ENCODE measurements around the gene ZNF827.

Gene ZNF827

DNA sequence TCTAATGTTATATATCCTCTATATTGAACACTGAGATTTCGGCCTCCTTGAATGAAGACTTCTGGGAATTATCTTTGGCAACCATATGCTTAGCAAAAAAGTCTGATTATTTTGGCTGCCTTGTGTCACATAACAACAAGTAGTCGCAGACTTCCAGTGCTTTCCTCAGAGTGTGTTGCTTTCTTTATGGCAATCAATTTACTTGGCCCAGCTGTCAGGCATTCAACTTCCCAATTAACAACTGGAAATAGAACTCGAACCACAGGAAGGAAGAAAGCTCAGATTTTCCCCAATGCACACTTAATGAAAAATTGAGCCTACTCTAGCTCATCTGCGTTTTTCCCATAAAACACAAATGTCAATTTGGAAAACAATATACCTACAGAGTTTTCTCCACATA, 71.6 kb downstream of the ZNF827 start:
- TF ChIP-seq, protein P1, sequence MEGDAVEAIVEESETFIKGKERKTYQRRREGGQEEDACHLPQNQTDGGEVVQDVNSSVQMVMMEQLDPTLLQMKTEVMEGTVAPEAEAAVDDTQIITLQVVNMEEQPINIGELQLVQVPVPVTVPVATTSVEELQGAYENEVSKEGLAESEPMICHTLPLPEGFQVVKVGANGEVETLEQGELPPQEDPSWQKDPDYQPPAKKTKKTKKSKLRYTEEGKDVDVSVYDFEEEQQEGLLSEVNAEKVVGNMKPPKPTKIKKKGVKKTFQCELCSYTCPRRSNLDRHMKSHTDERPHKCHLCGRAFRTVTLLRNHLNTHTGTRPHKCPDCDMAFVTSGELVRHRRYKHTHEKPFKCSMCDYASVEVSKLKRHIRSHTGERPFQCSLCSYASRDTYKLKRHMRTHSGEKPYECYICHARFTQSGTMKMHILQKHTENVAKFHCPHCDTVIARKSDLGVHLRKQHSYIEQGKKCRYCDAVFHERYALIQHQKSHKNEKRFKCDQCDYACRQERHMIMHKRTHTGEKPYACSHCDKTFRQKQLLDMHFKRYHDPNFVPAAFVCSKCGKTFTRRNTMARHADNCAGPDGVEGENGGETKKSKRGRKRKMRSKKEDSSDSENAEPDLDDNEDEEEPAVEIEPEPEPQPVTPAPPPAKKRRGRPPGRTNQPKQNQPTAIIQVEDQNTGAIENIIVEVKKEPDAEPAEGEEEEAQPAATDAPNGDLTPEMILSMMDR (IDR thresholded peaks at IDR 0.05; ENCODE audit: control extremely low read depth, extremely low read depth, low read depth, missing control alignments): no peak
- ChIA-PET CTCF (interaction anchor here (0.6 to 3.8 kb wide), 9 partner anchors 10 to 222 kb away, joined by 3 to 13 read pairs (median 4); no protein-coding TSS in a partner anchor), POLR2A (no interaction called here)
- no peak for DNase-seq (ENCODE audit: extremely low spot score)

DNA sequence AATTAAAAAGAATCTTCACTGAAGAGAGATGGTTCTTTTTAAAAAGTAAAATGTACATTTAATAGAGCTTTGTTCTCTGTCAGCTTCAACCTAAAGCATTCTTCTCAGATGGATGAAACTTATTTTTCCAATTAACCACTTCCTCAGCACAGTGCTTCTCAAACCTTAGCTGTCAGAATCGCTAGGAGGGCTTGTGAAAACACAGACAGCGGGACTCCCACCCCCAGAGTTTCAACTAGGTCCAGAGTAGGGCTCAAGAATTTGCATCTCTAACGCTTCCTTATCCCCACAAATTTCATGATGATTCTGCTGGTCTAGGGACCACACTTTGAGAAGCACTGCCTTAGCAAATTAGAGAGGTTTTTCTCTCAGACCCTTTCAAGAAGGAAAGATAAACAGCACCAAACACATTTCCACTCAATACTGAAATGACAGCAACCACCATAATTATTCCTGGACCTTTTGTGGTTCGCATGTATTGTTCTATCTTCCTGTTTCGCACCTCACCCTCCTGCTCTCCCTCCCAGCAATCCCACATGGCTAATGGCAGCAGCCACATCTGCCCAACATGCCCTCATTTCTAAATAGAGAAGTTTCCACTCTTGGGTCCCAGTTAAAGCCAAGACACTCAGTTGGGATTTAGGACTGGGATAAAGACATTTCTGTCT, 73.2 kb downstream of the ZNF827 start:
- TF ChIP-seq, protein P1 (IDR thresholded peaks at IDR 0.05; ENCODE audit: control extremely low read depth, extremely low read depth, low read depth, missing control alignments): no peak
- ChIA-PET CTCF (interaction anchor here (1.0 to 3.8 kb wide), 8 partner anchors 10 to 31 kb away, joined by 3 to 13 read pairs (median 6); no protein-coding TSS in a partner anchor), POLR2A (no interaction called here)
- DNase-seq (ENCODE audit: extremely low spot score): no peak

DNA sequence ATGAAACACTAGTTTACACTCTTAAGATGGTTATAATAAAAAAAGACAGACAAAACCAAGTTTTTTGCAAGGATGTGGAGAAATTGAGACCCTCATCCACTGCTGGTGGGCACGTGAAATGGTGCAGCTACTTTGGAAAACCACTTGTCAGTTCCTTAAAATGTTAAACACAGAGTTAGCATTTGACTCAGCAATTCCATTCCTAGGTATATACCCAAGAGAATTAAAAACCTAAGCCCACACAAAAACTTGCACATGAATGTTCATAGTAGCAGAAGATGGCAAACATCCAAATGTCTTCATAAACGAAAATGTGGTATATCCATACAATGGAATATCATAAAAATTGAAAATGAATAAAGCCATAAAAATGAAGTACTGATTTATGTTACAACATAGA, 75.4 kb downstream of the ZNF827 start:
- POLR2A ChIA-PET: no interaction called here
- no peak for DNase-seq (ENCODE audit: extremely low spot score)
- CTCF ChIA-PET: interaction anchor here (1.0 to 2.2 kb wide), 2 partner anchors 33 kb away, joined by 3 to 7 read pairs; no protein-coding TSS in a partner anchor
- TF ChIP-seq, protein P1 (IDR thresholded peaks at IDR 0.05; ENCODE audit: control extremely low read depth, extremely low read depth, low read depth, missing control alignments): no peak

DNA sequence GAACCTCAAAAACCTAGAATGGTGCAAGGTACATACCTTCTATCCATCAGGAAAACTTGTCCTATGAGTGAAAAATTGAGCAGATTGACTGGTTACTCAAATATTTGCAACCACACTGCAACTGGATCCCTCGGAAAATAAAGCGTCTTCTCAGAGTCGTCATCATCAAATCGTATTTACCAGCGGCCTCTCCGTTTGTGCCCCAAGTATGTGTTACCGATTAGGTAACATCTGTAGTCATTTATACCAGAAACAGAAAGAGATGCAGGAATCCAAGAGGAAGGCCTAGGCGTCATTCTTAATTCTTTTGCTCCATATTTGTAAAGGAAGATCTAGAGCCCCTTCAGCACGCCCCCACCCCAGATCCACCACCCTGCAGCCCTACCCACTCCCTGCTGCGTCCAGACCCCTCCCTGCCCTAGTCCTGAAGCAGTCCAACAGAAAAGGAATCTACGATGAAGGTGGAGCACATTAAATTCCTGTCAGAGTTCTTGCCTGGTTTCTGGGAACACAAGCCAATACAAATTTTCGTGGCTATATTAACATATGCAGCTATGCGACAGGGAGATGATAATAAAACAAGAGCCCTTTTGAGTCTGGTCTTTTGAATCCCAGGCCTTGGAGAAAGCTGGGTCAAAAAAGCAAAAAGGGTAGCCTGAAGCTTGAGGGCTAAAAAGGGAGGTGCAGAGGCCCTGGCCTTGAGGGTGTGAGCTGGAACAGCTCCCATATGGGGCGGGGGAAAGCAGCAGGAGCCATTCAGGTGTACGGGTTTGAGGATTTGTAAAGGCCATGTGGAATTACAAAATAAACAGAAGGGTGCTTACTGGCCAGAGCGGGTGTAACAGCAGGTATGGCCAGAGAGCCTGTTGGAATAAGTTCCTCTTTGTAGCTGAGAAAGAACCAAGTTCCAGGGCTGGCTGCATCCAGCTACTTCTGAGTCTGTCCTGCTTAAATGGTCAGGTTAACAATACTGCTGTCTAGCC, 77.0 kb downstream of the ZNF827 start:
- no peak for DNase-seq (ENCODE audit: extremely low spot score)
- TF ChIP-seq, protein P1 (IDR thresholded peaks at IDR 0.05; ENCODE audit: control extremely low read depth, extremely low read depth, low read depth, missing control alignments): no peak
- ChIA-PET CTCF (interaction anchor here (1.3 to 1.7 kb wide), 2 partner anchors 9 to 26 kb away, joined by 4 to 6 read pairs; no protein-coding TSS in a partner anchor), POLR2A (no interaction called here)

DNA sequence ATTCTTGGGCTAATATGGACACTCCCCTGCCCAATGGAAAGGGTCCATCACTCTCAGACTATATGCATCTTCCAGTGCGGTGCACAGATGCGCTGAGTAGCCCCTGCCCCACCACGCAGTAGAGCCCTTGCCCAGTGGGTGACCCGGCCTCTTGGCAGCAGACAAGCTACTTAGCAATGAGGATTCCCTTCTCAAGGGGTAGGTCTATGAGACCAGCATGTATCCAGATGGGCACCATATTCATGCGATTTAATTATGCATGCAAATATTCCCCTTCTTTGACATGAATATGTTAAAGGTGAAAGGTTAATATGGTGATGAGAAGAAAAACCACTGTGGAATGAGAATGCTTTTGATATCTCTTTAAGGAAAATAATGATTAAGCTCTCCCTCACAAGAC, 77.7 kb downstream of the ZNF827 start:
- TF ChIP-seq, protein P1 (IDR thresholded peaks at IDR 0.05; ENCODE audit: control extremely low read depth, extremely low read depth, low read depth, missing control alignments): no peak
- POLR2A ChIA-PET: no interaction called here
- CTCF ChIA-PET: interaction anchor here (1.7 kb wide), 1 partner anchor 10 kb away, joined by 6 read pairs; no protein-coding TSS in a partner anchor
- no peak for DNase-seq (ENCODE audit: extremely low spot score)

DNA sequence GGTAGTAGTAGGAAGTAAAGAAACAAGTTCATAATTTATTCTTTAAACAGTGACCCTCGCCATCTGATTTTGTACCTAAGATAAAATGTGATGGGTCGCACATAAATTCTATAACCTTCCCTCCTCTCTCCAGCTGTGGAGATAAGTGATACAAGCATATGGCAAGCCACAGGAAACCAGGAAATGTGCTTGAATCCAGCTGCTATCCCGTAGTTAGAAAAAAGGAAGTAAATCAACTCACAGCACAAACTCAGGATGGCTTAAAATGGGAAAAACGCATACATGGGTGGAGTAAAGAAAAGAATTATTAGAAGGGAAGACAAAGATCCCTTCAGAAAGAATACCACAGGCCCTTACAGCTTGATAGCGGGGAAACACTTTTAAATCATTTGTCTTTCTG, 78.2 kb downstream of the ZNF827 start:
- TF ChIP-seq, protein P1 (IDR thresholded peaks at IDR 0.05; ENCODE audit: control extremely low read depth, extremely low read depth, low read depth, missing control alignments): no peak
- ChIA-PET CTCF (no interaction called here), POLR2A (no interaction called here)
- no peak for DNase-seq (ENCODE audit: extremely low spot score)

All from GM10248 (cell line).